Esophagus muscularis mucosa (tissue), 4 donors: ENCODE data around the gene GPC6. TPM values are rescaled to one million over a fixed set of nuclear protein-coding genes. Genes with fewer than 3 reads are reported as not detected.

ENCODE experiments used
- DNase-seq: peaks from one replicate; pipeline ENCODE4 v3.0.0-alpha.2; 2017; ENCODE audit errors: extremely low spot score
- H3K27ac ChIP-seq, 4 donors: fragments of 200-600 bp; sonication (generic); replicated peaks in 1 of 4; 1 replicate in 3 of 4; 2 replicates in 1 of 4; pipeline ENCODE4 v1.5.1; 2016 to 2019; ENCODE audit warnings: mild to moderate bottlenecking in 1 of 4
- H3K27me3 ChIP-seq, 4 donors: fragments of 200-600 bp; sonication (generic); one replicate each; pipeline versions ENCODE4 v1.5.1 to v1.6.0; 2016 to 2019
- H3K36me3 ChIP-seq, 4 donors: fragments of 200-600 bp; sonication (generic); one replicate each; pipeline ENCODE4 v1.5.1; 2016 to 2019
- H3K4me1 ChIP-seq, 4 donors: fragments of 200-600 bp; sonication (generic); one replicate each; pipeline ENCODE4 v1.5.1; 2016 to 2019
- H3K4me3 ChIP-seq, 4 donors: fragments of 200-600 bp; sonication (generic); 1 replicate in 2 of 4; 2 replicates in 2 of 4; pipeline ENCODE4 v1.5.1; 2016 to 2019; ENCODE audit warnings: mild to moderate bottlenecking in 4 of 4, moderate library complexity in 1 of 4
- H3K9me3 ChIP-seq, 4 donors: fragments of 200-600 bp; sonication (generic); 1 replicate in 3 of 4; 2 replicates in 1 of 4; pipeline ENCODE4 v1.5.1; 2016 to 2019
- EP300 ChIP-seq: sonication (generic); formaldehyde crosslinking; IDR thresholded peaks from one replicate; pipeline ENCODE4 v1.6.1; 2017; ENCODE audit warnings: antibody characterized with exemption
- POLR2A ChIP-seq: fragments of 450-650 bp; IDR thresholded peaks from one replicate; pipeline ENCODE4 v1.6.1; 2017; ENCODE audit warnings: antibody characterized with exemption, moderate library complexity, mild to moderate bottlenecking, low read depth
- POLR2AphosphoS5 ChIP-seq, 2 donors: sonication (generic); formaldehyde crosslinking; IDR thresholded peaks; one replicate each; pipeline ENCODE4 v1.6.1; 2017; ENCODE audit warnings: antibody characterized with exemption in 2 of 2
- WGBS: methylation state at CpG from one replicate; pipeline ENCODE4 v1.1.5; 2018; 5-methylcytosine and 5-hydroxymethylcytosine counted together
- intact Hi-C: fragments of 100-400 bp; cut with DNase I; formaldehyde crosslinking; loops from one replicate; pipeline ENCODE4 v1.15.1; 2023
- total RNA-seq, 4 donors: library from RNA; depleted of rRNA; stranded (reverse); fragments of >200 nt; gene quantifications; one replicate each; pipeline versions ENCODE4 v1.1.0 to v1.2.1, GENCODE V29; 2016
- TF ChIP-seq, protein P1 (sequence below), 3 experiments: fragments of 200-600 bp in 2 of 3; fragments of 450-650 bp in 1 of 3; sonication (generic) in 2 of 3; IDR thresholded peaks; one replicate each; pipeline ENCODE4 v1.5.1; 2017 to 2019; ENCODE audit warnings: antibody characterized with exemption in 3 of 3, mild to moderate bottlenecking in 2 of 3, moderate library complexity in 1 of 3

GPC6 gene
- total RNA-seq, 4 donors from 2014 or later: 6.5 to 17.2 (median 13.5) TPM

DNA sequence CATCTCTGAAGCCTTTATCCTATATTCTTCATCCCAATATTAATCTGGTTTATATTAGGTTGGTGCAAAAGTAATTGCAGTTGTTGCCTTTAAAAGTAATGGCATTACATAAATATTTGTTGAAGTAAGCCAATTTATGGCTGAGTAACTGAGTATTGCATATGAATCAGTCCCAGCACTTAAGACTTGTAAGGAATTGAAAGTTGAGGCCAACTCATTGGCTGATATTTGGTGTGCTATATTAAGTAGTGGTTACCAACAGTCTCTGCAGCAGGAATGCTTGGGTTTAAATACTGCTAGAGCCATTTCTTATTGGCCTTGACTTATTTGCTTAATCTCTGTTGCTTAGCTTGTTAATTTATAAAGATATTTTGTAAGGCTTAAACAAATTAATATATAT lies 460.7 kb downstream of the GPC6 start:
- Histone ChIP-seq H3K27ac (no peak overlapping the region), H3K27me3 (no peaks in the 10 kb centered on the region), H3K4me3 (no peak overlapping the region), H3K9me3 (no peaks in the 10 kb centered on the region), H3K36me3 (no peaks in the 10 kb centered on the region), H3K4me1 (no peaks in the 10 kb centered on the region)
- TF ChIP-seq, protein P1, sequence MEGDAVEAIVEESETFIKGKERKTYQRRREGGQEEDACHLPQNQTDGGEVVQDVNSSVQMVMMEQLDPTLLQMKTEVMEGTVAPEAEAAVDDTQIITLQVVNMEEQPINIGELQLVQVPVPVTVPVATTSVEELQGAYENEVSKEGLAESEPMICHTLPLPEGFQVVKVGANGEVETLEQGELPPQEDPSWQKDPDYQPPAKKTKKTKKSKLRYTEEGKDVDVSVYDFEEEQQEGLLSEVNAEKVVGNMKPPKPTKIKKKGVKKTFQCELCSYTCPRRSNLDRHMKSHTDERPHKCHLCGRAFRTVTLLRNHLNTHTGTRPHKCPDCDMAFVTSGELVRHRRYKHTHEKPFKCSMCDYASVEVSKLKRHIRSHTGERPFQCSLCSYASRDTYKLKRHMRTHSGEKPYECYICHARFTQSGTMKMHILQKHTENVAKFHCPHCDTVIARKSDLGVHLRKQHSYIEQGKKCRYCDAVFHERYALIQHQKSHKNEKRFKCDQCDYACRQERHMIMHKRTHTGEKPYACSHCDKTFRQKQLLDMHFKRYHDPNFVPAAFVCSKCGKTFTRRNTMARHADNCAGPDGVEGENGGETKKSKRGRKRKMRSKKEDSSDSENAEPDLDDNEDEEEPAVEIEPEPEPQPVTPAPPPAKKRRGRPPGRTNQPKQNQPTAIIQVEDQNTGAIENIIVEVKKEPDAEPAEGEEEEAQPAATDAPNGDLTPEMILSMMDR (IDR thresholded peaks at IDR 0.05): no peak
- TF ChIP-seq POLR2AphosphoS5 (IDR thresholded peaks at IDR 0.05): no peak
- no peak for TF ChIP-seq EP300
- TF ChIP-seq POLR2A: no peak
- no peak for DNase-seq
- intact Hi-C loops: no loop called here

DNA sequence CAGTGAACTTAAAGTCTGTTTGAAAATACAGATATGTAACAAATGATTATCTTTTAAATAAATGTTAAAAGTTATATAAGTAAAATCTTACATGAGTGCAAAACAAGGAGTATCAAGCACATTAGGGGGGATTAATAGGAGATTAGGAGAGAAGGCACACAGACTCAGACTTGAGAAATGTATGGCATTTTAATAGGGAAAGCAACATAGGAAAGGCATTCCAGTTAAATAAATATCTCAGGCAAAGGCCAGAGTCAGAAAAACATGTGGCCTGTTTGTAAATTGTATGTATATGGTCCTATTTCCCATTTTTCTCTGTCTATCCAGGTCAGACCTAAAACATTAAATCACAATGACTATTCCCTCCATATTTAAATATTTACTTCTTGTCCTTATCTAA lies 462.7 kb downstream of the GPC6 start:
- intact Hi-C loops: no loop called here

DNA sequence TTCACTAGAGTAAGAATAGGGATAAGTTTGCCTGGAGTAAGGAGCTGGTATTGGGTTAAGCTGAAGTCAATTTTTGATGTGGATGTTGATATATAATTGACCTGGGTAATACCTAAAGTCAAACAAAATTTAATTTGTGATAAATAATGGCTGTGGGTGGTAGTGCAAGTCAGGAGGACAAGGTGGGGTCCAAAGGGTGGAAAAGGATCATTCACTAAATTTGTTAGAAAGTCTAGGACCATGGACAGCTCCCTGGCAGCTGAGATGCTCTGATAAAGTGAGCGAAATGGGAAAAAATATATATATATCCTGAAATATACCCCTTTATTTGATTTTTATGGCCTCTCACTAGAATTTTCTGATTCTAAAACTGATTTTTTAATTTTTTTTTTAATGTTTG lies 463.5 kb downstream of the GPC6 start:
- no peaks in the 10 kb centered on the region for H3K9me3 ChIP-seq
- intact Hi-C loops: no loop called here
- 48% methylated on average over 1 of the region's 1 CpG for WGBS
- no peak overlapping the region for H3K4me3 ChIP-seq
- no peaks in the 10 kb centered on the region for H3K36me3 ChIP-seq
- H3K4me1 ChIP-seq: no peaks in the 10 kb centered on the region
- no peak overlapping the region for H3K27ac ChIP-seq
- TF ChIP-seq EP300: no peak
- no peak for TF ChIP-seq POLR2AphosphoS5 (IDR thresholded peaks at IDR 0.05)
- TF ChIP-seq POLR2A: no peak
- TF ChIP-seq, protein P1 (IDR thresholded peaks at IDR 0.05): no peak
- H3K27me3 ChIP-seq: no peaks in the 10 kb centered on the region
- DNase-seq: no peak

More for the DNA sequence above, 462.7 kb downstream of the GPC6 start:
- Histone ChIP-seq H3K4me3 (no peak overlapping the region), H3K27ac (no peak overlapping the region), H3K36me3 (no peaks in the 10 kb centered on the region), H3K27me3 (no peaks in the 10 kb centered on the region), H3K9me3 (no peaks in the 10 kb centered on the region), H3K4me1 (no peaks in the 10 kb centered on the region)
- TF ChIP-seq EP300: no peak
- TF ChIP-seq, protein P1 (IDR thresholded peaks at IDR 0.05): no peak
- no peak for TF ChIP-seq POLR2AphosphoS5 (IDR thresholded peaks at IDR 0.05)
- no peak for TF ChIP-seq POLR2A
- DNase-seq: no peak

DNA sequence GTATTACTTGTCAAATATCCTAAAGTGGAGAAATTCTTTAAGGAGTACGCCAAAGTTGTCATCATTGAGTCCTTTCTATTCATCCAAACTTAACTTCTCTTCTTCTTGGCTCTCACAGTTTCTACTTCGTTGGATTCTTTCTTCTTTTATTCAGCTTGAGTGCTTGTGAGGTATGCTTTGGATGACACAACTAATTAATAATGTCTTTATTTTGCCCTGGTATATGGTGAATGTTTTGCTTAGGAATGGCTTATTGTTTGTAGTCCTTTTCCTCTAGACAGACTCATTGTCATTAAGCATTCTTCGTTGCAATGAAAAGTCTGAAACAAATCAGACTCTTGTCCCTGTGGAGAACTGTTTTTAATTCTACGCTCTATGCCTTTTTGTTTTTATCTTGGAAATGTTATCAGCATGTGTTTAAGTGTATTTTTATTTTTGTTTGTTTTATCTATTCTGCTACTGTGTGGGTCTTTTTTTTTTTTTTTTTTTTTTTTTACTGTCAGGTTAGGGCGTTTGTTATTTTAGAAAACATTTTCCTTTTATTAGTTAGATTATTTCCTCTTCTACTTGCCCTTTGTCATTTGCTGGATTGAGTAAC lies 471.5 kb downstream of the GPC6 start:
- 87% methylated on average over 5 of the region's 5 CpGs for WGBS
- H3K27ac ChIP-seq: no peak overlapping the region
- H3K9me3 ChIP-seq: peaks cover 0 to 10% (median 6%) of the 10 kb centered on the region in 4 donors
- no peak for DNase-seq
- no peaks in the 10 kb centered on the region for H3K27me3 ChIP-seq
- intact Hi-C loops: no loop called here
- no peak overlapping the region for H3K4me3 ChIP-seq
- no peaks in the 10 kb centered on the region for H3K4me1 ChIP-seq
- TF ChIP-seq POLR2AphosphoS5 (IDR thresholded peaks at IDR 0.05) (no peak), POLR2A (no peak), EP300 (no peak)
- TF ChIP-seq, protein P1 (IDR thresholded peaks at IDR 0.05): no peak
- no peaks in the 10 kb centered on the region for H3K36me3 ChIP-seq

DNA sequence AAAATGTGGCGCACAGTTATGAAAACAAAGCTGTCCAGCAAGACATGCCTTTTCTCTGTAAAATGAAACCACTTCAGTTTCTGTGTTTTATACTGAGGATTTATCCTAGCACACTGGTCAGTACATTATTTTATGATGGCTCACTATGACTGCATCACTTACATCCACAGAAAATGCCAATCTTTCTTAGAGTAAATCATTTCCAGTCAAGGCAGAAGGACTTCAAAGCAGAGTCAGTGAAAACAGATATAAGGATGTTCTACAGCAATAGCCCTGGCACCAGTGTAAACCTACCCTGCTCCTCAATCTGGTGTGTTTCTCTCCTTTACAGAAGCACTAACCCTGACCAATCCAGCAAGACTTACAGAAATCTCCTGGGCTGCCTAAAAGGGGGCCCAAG lies 473.5 kb downstream of the GPC6 start:
- Histone ChIP-seq H3K27ac (no peak overlapping the region), H3K4me1 (no peaks in the 10 kb centered on the region), H3K36me3 (no peaks in the 10 kb centered on the region), H3K27me3 (no peaks in the 10 kb centered on the region), H3K4me3 (no peak overlapping the region), H3K9me3 (peaks cover 0 to 10% (median 6%) of the 10 kb centered on the region in 4 donors)
- TF ChIP-seq POLR2AphosphoS5 (IDR thresholded peaks at IDR 0.05) (no peak), POLR2A (no peak), EP300 (no peak)
- TF ChIP-seq, protein P1 (IDR thresholded peaks at IDR 0.05): no peak
- no peak for DNase-seq
- WGBS: 83% methylated on average over 1 of the region's 1 CpG
- intact Hi-C loops: no loop called here
